Activated CD8-positive, alpha-beta memory T cell treated with anti-CD3 and anti-CD28 coated beads for 24 hours (primary cell): ENCODE results near the gene ABHD6.
"Not testable (repeated sequence)": the region's sequence is repeated elsewhere in the genome, so short reads cannot be mapped to it uniquely, and the experiment has no call there.

Experiments used
- DNase-seq: peaks from one replicate; pipeline ENCODE4 v3.0.0-alpha.2; 2020

ABHD6 gene

GRCh38 chr3:58243976-58244585, 6.5 kb downstream of the ABHD6 start:
- no peak for DNase-seq

GRCh38 chr3:58246148-58247047, 8.8 kb downstream of the ABHD6 start:
- DNase-seq, result no peak

GRCh38 chr3:58249358-58250092, 11.9 kb downstream of the ABHD6 start:
- no peak for DNase-seq

- no peak for DNase-seq
Measured at GRCh38 chr3:58250093-58250707, 12.6 kb downstream of the ABHD6 start.

DNA sequence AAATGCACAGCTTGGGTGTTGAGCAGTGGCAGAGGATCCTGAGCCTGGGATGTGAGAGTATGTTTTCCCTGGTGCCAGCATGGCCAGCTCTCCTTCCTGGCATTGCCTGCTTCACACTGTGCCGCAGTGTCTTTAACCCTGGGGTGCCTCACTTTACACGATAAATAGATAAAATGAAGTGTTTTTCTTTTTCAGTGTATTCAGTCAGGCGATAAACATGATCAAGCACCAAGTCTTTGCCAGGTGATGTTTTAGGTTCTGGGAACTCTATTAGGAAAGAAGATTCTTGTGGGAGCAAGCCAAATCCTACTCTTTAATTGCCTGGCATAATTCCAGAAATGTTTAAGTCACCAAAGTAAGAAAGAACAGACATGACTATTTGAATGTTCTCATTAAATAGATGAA, 14.0 kb downstream of the ABHD6 start:
- no peak for DNase-seq

GRCh38 chr3:58254144-58254543, 16.6 kb downstream of the ABHD6 start:
- no peak for DNase-seq

- no peak for DNase-seq
Measured at GRCh38 chr3:58256061-58256460, 18.5 kb downstream of the ABHD6 start.

- no peak for DNase-seq
Measured at GRCh38 chr3:58256511-58256910, 18.9 kb downstream of the ABHD6 start.

DNA sequence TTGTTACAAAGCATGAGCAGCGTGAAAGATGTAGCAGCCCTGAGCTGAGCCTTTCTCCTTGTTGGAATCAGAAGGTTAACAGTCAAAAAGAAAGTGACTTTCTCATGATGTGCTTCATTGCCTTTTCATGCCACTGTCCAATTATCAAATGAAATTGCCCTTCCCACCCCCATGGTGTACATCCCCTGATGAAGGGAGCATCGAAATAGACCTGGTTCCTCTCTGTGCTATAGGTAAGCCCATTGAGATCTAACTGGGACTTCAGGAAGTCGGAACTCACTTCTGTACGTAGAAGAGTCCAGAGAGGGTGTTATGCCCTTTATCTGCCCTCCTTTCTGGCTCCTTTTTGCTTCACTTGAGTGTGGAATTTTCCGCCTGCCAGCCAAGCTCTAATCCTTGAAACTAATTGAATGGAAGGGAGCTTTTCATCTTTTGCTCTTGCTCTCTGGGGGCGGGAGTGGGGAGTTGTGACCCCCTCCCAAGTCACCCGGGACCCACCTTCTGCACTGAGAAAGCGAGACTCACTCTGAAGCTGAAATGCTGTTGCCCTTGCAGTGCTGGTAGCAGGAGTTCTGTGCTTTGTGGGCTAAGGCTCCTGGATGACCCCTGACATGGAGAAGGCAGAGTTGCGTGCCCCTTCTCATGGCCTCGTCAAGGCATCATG, 20.9 kb downstream of the ABHD6 start:
- DNase-seq, result no peak

GRCh38 chr3:58260261-58260731, 22.7 kb downstream of the ABHD6 start:
- DNase-seq, result no peak

DNA sequence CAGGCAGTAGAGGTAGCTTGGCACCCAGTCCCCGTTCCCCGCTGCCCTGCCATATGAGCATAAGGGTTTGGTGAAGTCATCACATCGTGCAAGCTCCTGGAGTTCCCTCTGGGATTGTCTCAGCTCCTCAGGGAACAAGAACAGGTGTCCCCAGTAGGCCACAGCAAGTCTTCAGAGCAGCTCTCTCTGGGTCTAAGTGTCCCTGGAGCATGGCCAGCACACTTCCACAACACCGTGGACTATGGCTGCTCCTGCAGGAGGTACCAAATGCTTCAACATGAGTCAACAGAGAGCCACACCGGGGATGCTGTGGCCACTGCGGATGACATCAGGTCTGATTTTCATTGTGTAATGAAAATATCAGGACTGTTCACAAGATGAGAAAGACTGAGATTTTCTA, 23.1 kb downstream of the ABHD6 start:
- DNase-seq, result no peak

GRCh38 chr3:58261954-58262666, 24.5 kb downstream of the ABHD6 start:
- no peak for DNase-seq

DNA sequence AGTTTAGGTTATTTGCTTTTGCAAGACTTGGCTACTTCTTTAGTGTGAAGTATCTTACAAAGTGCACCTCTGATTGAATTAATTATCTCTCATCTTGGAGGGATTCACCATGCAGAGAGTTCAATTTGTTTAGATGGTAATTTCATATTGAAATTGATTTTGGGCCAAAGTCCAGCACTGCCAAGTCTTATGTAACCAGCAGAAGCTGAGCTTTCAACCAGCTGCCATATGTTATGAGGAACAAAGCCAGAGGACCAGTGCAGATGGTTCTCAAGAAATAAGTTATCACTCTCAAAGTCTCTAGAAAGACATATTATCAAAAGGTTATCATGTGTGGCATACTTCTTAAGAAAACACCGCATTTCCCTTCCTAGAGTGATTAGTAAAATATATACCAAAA, 29.0 kb downstream of the ABHD6 start:
- no peak for DNase-seq

- DNase-seq, result not testable (repeated sequence)
Measured at GRCh38 chr3:58267543-58267942, 30.0 kb downstream of the ABHD6 start.

DNA sequence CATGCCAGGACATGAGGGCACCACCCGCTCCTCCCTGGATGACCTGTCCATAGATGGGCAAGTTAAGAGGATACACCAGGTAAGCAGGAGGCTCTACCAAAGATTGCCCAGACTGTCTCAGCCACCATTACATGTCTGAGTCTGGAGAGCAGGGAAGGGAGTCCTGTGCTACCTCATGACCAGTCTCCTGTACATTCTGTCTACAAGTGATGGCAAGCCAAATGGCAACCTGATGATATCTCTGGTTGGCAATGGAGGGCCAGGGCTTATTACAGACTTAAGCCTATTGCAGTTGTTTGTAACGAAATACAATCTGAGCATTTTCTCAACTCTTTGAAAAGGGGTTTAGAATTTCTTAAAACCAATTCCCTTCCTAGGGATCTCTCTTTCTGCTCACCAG, 31.8 kb downstream of the ABHD6 start:
- DNase-seq, result no peak

- no peak for DNase-seq
Measured at GRCh38 chr3:58270485-58270884, 32.9 kb downstream of the ABHD6 start.

- no peak for DNase-seq
Measured at GRCh38 chr3:58271901-58272501, 34.4 kb downstream of the ABHD6 start.

DNA sequence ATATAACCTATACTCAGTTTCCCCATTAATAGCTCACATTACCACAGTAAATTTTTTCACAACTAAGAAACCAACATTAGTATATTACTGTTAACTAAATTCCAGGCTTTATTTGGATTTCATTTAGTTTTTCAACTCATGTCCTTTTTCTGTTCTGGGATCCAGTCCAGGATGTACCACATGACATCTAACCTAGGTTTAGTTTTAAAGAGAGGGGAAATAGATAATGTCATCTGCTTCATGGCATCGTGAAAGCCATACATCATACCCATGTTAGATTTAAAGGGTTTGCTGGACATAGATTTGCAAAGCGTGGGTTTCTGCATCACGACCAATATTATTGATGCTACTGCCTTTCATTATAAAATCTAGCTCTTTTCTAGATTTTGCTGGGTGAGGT, 35.3 kb downstream of the ABHD6 start:
- DNase-seq, result no peak

GRCh38 chr3:58273362-58273761, 35.8 kb downstream of the ABHD6 start:
- not testable (repeated sequence) for DNase-seq

DNA sequence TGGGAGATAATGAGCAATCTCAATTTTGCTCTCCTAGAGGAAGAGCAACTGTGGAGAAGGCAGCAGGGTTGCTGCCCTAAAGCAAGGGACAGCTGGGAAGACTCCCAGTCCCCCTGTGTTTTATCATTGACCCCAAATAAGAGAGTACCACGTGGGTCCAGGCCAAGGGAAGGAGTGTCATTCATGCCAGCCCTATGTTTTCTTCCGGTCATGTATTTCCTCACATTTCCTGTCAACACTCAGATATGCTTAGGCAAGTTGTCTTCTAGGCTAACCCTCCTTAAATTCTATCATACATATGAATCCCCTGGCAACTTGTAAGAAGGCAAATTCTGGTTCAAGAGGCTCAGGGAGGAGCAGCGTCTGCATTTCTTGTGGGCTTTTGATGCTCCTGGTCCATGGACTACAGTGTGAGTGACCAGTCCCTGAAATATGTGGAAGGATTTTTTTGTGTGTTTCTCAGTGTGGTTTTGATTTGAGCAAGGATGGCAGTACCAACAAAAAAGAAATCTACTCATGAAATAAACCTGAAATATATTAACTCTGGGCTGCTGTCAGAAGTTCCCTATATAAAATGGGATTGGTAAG, 36.5 kb downstream of the ABHD6 start:
- DNase-seq, result no peak

DNA sequence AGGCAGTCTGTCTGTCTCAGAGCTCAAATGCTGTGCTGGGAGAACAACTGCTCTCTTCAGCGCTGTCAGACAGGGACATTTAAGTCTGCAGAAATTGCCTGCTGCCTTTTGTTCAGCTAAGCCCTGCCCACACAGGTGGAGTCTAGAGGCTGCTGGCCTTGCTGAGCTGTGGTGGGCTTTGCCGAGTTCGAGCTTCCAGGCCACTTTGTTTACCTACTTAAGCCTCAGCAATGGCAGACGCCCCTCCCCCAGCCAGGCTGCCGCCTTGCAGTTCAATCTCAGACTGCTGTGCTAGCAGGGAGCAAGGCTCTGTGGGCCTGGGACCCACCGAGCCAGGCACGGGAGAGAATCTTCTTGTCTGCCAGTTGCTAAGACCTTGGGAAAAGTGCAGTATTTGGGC, 43.5 kb downstream of the ABHD6 start:
- no peak for DNase-seq
